AG08395 (cell line): ENCODE data around the gene ACO2.
"Not testable (repeated sequence)": the region's sequence is repeated elsewhere in the genome, so short reads cannot be mapped to it uniquely, and the experiment has no call there.

Experiments used
- DNase-seq: peaks from one replicate; pipeline ENCODE4 v3.0.0; 2012; ENCODE audit warnings: mixed read lengths, low spot score

The ACO2 gene

GRCh38 chr22:41468381-41469217, at the start of gene ACO2, which contains the start of gene PHF5A:
ACO2 (plus strand) TSS chr22:41469117; CDS start chr22:41469147, 30 bp downstream.
PHF5A (minus strand) TSS chr22:41468692; CDS start chr22:41468653, 39 bp downstream.
- peak; percentile 97 for DNase-seq

- DNase-seq: no peak
These were observed 43.1 kb upstream of the ACO2 start for GRCh38 chr22:41425660-41426365.

- no peak for DNase-seq
These were observed 39.5 kb upstream of the ACO2 start for GRCh38 chr22:41429232-41429950.

GRCh38 chr22:41429951-41430332, 39.0 kb upstream of the ACO2 start:
- DNase-seq: no peak

GRCh38 chr22:41431656-41432055, 37.3 kb upstream of the ACO2 start:
- DNase-seq: no peak

GRCh38 chr22:41433480-41433879, 35.4 kb upstream of the ACO2 start:
- not testable (repeated sequence) for DNase-seq

- DNase-seq: not testable (repeated sequence)
These were observed 34.4 kb upstream of the ACO2 start for GRCh38 chr22:41434361-41435003.

- DNase-seq: no peak
These were observed 33.4 kb upstream of the ACO2 start for GRCh38 chr22:41435560-41435959.

GRCh38 chr22:41436322-41437113, 32.4 kb upstream of the ACO2 start:
- DNase-seq: no peak

- no peak for DNase-seq
These were observed 31.7 kb upstream of the ACO2 start for GRCh38 chr22:41437198-41437597.

GRCh38 chr22:41440511-41440910, 28.4 kb upstream of the ACO2 start:
- DNase-seq: not testable (repeated sequence)

GRCh38 chr22:41442240-41442792, 26.6 kb upstream of the ACO2 start:
- DNase-seq: no peak

GRCh38 chr22:41444360-41445128, 24.4 kb upstream of the ACO2 start:
- DNase-seq: peak; percentile 89

GRCh38 chr22:41445129-41446056, 23.5 kb upstream of the ACO2 start:
- DNase-seq: no peak

- DNase-seq: no peak
These were observed 22.8 kb upstream of the ACO2 start for GRCh38 chr22:41446057-41446501.

GRCh38 chr22:41446639-41447434, 22.1 kb upstream of the ACO2 start, which contains the start of gene TOB2:
TOB2 (minus strand) TSS chr22:41446801; CDS start chr22:41437345, 9,456 bp downstream.
- peak; percentile 89 for DNase-seq

- DNase-seq: peak; percentile 33
These were observed 21.3 kb upstream of the ACO2 start for GRCh38 chr22:41447435-41448188.
